GM08714 (cell line): ENCODE measurements around the gene THSD4.
"Not testable (repeated sequence)": the region's sequence is repeated elsewhere in the genome, so short reads cannot be mapped to it uniquely, and the experiment has no call there.

Source experiments
- H3K4me3 ChIP-seq: fragments of 200-500 bp; sonication (Bioruptor generic); 2 replicates; pipeline ENCODE4 v1.5.1; 2014; ENCODE audit warnings: mild to moderate bottlenecking, low read length, inconsistent platforms
- ZNF274 ChIP-seq: IDR thresholded peaks from 2 replicates; pipeline ENCODE4 v1.6.1; 2012; ENCODE audit warnings: mild to moderate bottlenecking, low read depth, low read length

Gene THSD4

DNA sequence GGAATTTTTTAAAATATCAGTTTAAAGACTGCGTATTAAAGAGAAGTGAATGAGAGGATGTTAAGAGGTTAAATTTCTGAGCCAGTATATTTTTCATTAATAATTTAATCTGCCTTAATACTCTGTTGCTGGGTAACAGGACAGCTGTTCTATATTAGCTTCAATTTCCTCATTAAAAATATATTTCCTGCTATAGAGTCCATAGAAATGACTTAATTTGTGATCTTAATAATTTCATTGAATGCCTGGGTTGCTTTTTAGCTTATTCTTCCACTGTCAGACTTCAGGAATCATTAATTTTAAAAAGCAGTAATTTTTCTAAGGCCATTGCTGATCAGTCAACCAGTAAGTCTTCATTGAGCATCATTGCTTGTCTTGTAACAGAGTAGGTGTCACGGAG, 129.0 kb downstream of the THSD4 start:
- no peak for TF ChIP-seq ZNF274
- no peak overlapping the region for H3K4me3 ChIP-seq

DNA sequence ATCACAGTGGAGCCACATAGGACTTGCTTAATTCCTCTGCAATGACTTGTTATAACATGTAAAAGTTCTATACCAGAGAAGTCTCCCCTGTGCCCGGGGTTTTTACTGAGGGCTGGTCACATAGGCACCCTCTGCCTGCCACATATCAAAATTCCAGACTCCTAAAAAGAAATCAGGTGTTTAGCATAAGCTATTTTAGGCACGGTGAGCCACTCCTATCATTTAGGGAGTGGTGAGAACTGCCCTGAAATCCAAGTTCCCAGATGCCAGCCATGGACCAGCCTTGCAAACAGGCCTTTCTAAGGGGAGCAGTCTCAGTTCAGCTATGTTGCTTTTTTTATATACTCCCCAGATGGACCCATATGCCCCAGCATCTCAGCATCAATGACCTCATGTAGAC, 130.3 kb downstream of the THSD4 start:
- TF ChIP-seq ZNF274: no peak
- no peak overlapping the region for H3K4me3 ChIP-seq

DNA sequence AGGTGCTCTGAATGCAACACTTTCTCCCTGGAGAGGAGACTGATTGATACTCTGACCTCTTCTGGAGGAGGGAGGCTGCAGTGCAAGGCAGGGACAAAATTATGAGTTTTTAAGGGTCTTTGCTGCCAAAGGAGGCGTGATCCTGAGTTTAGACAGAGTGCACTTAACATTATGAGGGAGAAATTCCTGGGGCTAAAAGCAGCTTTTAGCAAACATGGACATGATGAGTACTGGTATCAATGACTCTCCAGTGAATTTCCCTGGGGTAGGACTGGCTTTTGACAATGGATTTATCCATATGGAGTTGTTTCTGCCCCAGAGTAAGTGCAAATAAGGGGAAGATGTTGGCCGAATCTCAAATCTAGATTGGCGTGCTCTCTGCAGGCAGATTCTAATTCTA, 133.1 kb downstream of the THSD4 start:
- H3K4me3 ChIP-seq: no peak overlapping the region
- TF ChIP-seq ZNF274: no peak

DNA sequence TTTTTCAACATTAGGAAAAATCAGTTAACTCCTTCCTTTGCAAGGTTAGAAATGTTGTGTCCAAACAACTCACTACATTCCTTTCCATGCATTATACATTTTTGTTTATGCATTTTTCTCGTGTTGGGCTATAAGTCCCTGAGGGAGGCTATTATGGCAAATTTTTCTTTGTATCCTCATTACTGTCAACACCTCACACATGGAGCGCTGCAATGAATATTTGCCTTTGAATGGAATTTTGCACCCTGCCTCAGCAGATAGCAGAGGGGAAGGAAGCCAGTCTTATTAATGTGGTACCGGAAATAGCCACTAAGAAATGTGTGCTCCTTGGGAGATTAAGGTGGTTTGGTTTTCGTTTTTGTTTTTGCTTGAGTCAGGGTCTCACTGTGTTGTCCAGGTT, 134.7 kb downstream of the THSD4 start:
- TF ChIP-seq ZNF274: no peak
- H3K4me3 ChIP-seq: no peak overlapping the region

DNA sequence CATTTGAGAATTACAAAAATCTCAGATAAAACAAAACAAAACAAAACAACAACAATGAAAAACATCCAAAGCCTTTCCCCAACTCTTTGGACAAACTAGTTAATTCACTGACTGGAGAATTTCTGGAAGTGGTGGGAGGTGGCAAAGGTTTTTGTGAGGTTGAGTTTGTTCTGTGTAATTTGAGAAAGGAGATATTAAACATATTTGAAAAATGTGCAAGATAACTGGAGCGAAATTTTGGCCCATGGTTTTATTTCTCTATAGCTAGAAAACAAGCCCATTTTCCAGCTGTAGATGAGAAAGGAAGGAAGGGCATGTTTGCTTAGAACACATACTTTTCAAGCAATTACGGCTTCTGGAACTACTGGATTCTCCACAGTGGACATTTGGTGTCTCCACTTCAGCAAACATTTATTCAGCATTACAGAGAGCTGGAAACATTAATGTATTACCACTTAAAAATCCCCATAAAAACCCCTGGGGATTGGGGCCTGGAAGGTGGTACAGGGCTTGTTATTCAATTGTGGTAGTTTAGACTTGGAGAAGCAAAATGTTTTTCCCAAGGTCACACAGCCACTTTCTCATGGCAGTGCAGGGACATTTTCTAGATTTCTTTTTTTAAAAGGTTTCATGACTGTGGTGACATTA, 135.8 kb downstream of the THSD4 start:
- H3K4me3 ChIP-seq: no peak overlapping the region
- no peak for TF ChIP-seq ZNF274

DNA sequence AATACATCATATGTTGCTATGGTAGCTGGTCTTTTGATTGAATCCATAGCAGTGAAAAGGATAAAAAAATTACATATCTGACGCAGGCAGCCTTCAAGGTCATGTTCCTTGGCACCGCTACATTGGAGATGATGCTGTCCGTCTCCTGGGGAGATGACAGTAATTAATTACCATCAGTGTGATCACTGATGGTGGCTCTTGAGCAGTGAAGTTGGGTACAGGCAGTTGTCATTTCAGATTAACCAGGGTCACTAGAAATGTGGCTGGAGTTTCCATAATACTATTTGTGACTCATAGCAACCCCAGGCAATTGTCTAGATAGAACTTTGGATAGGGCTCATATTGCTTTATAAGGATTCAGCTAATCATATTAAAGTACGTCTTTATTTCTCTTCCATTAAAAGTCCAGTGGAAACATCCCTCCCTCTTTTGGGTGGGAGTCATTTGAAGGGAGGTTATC, 136.3 kb downstream of the THSD4 start:
- H3K4me3 ChIP-seq: no peak overlapping the region
- no peak for TF ChIP-seq ZNF274

DNA sequence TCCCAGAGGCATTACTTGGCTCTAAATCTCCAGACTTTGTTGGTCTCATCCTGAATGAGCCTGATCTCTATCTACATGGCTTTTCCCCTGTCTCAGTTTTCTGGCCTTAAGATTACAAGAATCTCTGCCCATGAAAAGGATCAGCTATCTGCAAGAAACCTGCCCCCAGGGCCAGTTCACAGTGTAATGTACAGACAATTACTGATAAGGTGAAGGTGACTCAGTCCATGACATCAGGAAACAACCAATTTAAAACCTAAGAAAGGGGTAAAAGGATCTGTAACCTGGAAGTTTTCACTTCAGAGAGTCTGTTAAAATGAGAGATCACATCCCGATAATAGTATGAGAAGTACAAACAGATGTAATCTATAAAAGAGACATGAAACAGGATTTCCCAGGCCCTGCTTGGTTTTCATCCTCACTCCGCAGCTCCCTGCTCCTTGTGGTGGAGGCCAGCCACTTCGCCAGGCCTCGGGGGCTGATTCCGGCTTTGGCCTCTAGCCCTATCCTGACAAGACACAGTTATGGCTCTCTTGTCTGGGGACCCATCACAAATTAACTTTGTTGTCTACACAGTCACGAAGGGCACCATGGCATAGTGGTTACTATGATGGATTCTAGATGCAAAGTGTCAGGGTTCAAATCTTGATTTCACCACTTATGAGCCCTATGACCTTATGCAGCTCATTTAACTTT, 136.9 kb downstream of the THSD4 start:
- TF ChIP-seq ZNF274: no peak
- H3K4me3 ChIP-seq: no peak overlapping the region

DNA sequence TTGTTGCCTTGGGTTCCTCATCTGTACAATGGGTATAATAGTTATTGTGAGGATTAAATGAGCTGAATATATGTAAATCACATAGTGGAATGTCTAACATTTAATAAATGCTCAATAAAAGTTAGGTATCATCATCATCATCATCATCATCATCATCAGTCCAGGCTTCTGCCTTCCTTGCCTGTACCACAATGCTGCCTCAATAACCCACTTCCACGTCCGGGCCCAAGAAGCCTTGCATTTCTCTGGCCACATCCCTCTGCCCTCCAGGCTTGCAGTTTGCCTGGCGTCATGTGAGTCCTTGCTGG, 137.4 kb downstream of the THSD4 start:
- no peak for TF ChIP-seq ZNF274
- no peak overlapping the region for H3K4me3 ChIP-seq

DNA sequence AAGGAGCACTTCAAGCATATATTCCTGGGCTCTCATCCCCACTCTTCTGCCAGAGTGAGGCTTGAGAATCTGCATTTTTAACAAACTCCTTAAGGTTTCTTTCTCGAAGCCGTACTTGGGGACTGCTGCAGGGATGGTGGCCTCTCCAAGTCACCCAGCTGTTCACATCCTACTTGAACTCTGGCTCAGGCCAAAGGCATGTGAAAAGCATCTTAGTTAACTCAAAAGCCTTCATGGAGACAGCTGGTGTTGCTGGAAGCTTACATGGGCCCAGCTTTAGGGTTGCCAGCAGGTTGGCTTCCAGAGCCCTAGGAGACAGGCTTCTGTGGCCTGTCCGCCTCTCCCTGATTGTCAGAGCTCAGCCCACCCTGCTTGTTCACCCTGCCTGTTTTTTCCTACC, 139.2 kb downstream of the THSD4 start:
- TF ChIP-seq ZNF274: no peak
- no peak overlapping the region for H3K4me3 ChIP-seq

DNA sequence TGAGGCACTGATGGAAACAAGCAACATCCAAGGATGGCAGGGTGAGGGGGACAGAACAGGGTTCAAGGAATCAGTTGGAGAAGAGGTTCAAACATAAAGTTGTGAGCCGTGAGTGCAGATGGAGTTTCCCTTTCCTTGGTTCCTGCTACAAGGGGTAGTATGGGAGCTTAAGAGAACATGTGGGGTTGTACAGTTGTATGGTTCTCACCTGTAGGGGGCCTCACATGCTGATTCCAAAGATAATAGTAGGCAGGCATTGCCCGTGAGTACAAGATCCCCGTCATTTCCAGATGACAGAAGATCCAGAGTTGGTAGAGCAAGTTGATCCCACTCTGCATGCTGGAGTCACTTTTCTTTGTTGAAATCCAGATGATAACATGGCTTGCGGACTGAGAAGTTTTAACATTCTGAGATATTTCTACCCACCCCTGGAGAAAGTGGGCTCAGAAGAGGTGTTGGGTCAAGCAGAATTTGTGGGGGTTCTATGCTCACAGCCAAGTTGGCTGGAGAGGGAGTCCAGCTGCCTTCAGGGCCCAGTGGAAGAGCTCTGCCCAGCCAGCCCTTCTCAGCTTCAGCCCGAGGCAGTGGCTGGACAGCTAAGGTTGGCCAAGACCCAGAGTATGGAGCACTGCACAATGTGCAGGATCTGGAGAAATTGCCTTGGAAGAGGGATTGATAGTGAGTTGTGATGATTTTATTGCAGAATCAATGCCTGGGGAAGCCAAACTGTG, 141.8 kb downstream of the THSD4 start:
- no peak overlapping the region for H3K4me3 ChIP-seq

DNA sequence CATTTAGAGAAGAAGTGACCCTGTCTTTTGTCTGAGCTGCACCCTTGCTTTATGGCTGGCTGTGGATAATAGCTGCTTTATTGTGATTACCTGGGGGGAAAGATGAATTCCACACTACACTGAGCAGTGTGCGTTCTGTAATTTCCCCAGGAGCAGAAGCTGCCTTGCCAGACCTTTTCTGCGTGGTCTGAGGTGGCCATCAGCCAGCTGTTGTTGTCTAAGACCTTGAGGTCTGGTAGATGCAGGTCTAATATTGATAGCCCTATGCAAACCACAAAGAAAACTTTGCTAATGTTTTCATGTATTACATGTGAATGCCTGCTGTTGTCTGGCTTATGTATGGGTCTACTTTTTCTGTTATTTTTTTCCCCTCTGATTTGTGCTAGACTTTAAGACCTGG, 144.6 kb downstream of the THSD4 start:
- no peak overlapping the region for H3K4me3 ChIP-seq
- TF ChIP-seq ZNF274: no peak

More for the DNA sequence above, 141.8 kb downstream of the THSD4 start:
- no peak for TF ChIP-seq ZNF274

DNA sequence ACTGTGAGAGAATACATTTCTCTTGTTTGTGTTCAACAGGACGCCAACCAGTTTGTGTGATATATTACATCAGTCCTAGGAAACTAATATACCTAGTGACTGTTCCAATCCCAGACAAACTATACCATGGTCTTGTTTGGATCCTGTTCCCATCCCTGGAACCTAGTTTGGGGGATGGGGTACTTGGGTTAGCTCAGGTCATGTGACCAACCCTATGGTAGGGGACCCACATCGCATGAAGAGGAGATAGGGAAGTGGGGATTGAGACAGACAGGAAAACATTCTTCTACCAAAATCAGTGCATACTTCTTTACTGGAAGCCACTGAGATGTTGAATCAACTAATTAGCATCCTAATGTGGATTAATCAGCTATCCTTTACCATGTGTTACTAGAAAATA, 146.1 kb downstream of the THSD4 start:
- TF ChIP-seq ZNF274: no peak
- no peak overlapping the region for H3K4me3 ChIP-seq

DNA sequence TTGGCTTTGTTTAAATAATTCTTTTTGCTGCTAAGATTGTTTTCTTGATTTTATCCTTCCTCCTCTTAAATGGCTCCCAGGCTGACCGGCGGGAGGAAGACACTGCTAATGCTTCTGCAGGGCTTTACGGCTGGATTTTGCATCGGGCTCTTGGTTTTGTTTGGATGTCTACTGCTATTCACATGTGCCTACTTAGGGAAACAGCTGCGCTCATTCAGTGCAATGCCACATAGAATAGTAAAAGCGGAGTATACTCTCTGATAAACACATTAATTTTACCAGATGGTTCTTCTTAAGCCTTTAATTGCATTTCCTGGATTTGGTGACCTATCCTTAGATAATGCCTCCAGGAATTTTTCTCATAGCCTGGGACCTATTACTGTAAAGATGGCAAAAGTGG, 146.6 kb downstream of the THSD4 start:
- H3K4me3 ChIP-seq: no peak overlapping the region
- no peak for TF ChIP-seq ZNF274

DNA sequence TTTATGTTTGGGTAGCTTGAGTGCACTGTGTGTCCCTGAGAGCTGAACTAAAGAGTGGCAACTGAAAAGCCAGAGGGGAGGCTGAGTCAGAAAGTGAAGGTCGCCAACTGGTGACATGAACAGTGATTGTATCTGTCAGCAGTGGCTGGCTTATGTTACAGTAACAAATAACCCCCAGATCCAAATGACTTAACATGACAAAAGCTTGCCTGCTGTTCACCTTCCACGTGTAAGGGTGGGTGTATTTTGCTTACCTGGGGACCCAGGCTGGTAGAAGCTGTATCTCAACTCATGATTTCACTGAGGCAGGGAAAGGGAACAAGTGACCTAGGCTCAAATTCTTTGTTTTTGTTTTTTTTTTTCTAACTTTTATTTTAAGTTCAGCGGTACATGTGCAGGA, 147.3 kb downstream of the THSD4 start:
- no peak for TF ChIP-seq ZNF274

DNA sequence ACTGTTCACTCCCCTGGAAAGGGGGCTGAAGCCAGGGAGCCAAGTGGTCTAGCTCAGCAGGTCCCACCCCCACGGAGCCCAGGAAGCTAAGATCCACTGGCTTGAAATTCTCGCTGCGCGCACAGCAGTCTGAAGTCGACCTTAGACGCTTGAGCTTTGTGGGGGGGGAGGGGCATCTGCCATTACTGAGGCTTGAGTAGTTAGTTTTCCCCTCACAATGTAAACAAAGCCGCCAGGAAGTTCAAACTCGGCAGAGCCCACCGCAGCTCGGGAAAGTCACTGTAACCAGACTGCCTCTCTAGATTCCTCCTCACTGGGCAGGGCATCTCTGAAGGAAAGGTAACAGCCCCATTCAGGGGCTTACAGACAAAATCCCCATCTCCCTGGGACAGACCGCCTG, 150.3 kb downstream of the THSD4 start:
- H3K4me3 ChIP-seq: not testable (repeated sequence)

More for the DNA sequence above, 147.3 kb downstream of the THSD4 start:
- no peak overlapping the region for H3K4me3 ChIP-seq
